ENCODE results near the gene ADGRF1. TPM values are rescaled to one million over a fixed set of nuclear protein-coding genes. Genes with fewer than 3 reads are reported as not detected.

ADGRF1 gene
- total and polyA plus RNA-seq, 11 donors: 0.23 TPM; not detected in 10

- intact Hi-C loops (cut with DNase I): no loop called here
- TF ChIP-seq, protein P1, sequence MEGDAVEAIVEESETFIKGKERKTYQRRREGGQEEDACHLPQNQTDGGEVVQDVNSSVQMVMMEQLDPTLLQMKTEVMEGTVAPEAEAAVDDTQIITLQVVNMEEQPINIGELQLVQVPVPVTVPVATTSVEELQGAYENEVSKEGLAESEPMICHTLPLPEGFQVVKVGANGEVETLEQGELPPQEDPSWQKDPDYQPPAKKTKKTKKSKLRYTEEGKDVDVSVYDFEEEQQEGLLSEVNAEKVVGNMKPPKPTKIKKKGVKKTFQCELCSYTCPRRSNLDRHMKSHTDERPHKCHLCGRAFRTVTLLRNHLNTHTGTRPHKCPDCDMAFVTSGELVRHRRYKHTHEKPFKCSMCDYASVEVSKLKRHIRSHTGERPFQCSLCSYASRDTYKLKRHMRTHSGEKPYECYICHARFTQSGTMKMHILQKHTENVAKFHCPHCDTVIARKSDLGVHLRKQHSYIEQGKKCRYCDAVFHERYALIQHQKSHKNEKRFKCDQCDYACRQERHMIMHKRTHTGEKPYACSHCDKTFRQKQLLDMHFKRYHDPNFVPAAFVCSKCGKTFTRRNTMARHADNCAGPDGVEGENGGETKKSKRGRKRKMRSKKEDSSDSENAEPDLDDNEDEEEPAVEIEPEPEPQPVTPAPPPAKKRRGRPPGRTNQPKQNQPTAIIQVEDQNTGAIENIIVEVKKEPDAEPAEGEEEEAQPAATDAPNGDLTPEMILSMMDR (IDR thresholded peaks at IDR 0.05): no peak
- Histone ChIP-seq H3K27ac (no peak overlapping the region), H3K4me1 (peaks cover 0 to 28% (median 16%) of the 10 kb centered on the region in 12 donors), H3K36me3 (no peaks in the 10 kb centered on the region), H3K4me3 (no peak overlapping the region), H3K27me3 (peaks cover 0 to 13% (median 0%) of the 10 kb centered on the region in 9 donors), H3K9me3 (no peaks in the 10 kb centered on the region)
- DNase-seq (no peak), ATAC-seq (no peak)
- 91 to 97% (median 92%) methylated on average over 3 of the region's 3 CpGs for WGBS, 4 donors
These were observed 10.5 kb downstream of the ADGRF1 start for GRCh38 chr6:47031656-47032055.

DNA sequence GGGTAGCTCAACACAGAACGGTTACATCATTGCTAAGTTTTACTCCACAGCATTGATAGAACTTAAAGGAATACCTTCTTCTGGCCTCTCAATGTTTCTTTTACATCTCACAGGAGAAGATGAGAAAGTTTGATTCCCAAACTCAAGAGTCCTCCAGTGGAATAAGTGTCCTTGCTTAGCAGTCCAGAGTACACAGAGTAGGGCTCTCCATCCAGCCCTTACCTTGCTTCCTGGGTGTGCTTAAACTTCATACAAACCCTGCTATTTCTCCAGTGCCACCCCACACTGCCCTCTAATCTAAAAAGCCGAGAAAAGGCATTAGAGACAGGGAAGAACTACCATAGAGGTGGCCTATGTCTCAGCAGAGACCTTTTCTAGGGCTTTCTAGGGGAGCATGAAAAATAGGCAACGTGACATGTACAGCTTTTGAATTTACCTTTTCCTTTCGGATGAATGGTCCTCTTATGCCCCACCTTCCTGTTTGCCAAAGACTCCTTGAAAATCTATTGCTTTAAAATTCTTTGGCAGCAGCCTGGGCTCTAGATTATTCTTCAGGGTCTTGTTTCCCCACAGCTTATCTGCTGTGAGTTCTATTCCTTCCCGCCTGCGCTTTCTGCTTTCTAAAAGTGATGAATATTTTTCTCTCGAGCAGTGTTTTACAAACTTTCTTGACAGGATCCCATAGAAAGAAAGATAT, 12.1 kb downstream of the ADGRF1 start:
- Histone ChIP-seq H3K4me1 (peaks cover 0 to 24% (median 13%) of the 10 kb centered on the region in 12 donors), H3K27ac (no peak overlapping the region), H3K9me3 (no peaks in the 10 kb centered on the region), H3K36me3 (no peaks in the 10 kb centered on the region), H3K4me3 (no peak overlapping the region), H3K27me3 (peaks cover 0 to 3% (median 0%) of the 10 kb centered on the region in 9 donors)
- ATAC-seq (no peak), DNase-seq (no peak)
- WGBS, 4 donors: 91 to 94% (median 93%) methylated on average over 7 of the region's 7 CpGs
- intact Hi-C loops (cut with DNase I): no loop called here
- TF ChIP-seq, protein P1 (IDR thresholded peaks at IDR 0.05): no peak
- no peak for TF ChIP-seq POLR2A (IDR thresholded peaks at IDR 0.05)

- Histone ChIP-seq H3K4me3 (no peak overlapping the region), H3K27me3 (no peaks in the 10 kb centered on the region), H3K27ac (no peak overlapping the region), H3K9me3 (no peaks in the 10 kb centered on the region), H3K4me1 (peaks cover 0 to 14% (median 6%) of the 10 kb centered on the region in 12 donors), H3K36me3 (no peaks in the 10 kb centered on the region)
- ATAC-seq: no peak
- TF ChIP-seq, protein P1 (IDR thresholded peaks at IDR 0.05): no peak
- no peak for DNase-seq
- intact Hi-C loops (cut with DNase I): no loop called here
- 84 to 89% (median 88%) methylated on average over 8 of the region's 8 CpGs for WGBS, 4 donors
These were observed 13.2 kb downstream of the ADGRF1 start for GRCh38 chr6:47028835-47029360.

DNA sequence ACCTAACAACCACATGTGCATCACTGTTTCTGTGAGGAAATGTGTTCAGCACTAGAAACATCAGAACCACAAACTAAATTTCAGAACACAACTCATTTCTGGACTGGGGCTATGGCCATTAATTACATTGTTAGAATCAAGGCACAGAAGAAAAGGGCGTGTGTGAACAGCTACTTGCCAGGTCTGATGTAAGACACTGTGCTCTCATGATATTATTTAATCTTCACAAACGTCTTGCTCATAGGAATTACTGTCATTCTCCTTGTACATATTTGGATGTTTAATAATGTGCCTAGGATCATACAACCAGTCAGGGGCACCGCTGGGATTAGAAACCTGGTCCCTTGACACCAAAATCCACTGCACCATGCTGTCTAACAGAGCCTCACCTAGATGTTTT, 14.8 kb downstream of the ADGRF1 start:
- H3K27me3 ChIP-seq: no peaks in the 10 kb centered on the region
- H3K27ac ChIP-seq: no peak overlapping the region
- no peak for TF ChIP-seq POLR2A (IDR thresholded peaks at IDR 0.05)
- TF ChIP-seq, protein P1 (IDR thresholded peaks at IDR 0.05): no peak
- ATAC-seq (no peak), DNase-seq (no peak)
- intact Hi-C loops (cut with DNase I): no loop called here
- H3K9me3 ChIP-seq: no peaks in the 10 kb centered on the region
- no peaks in the 10 kb centered on the region for H3K36me3 ChIP-seq
- H3K4me1 ChIP-seq: no peaks in the 10 kb centered on the region
- no peak overlapping the region for H3K4me3 ChIP-seq
- WGBS, 4 donors: 74 to 82% (median 78%) methylated on average over 3 of the region's 3 CpGs
